GM19463 (cell line): ENCODE data around the gene GMCL1.

ENCODE experiments used
- ATAC-seq: cut with Tn5 transposase; IDR thresholded peaks from one replicate; pipeline ENCODE4 v1.9.1; 2021; ENCODE audit warnings: mild to moderate bottlenecking, moderate library complexity; ENCODE audit not compliant: unreplicated experiment

The GMCL1 gene

DNA sequence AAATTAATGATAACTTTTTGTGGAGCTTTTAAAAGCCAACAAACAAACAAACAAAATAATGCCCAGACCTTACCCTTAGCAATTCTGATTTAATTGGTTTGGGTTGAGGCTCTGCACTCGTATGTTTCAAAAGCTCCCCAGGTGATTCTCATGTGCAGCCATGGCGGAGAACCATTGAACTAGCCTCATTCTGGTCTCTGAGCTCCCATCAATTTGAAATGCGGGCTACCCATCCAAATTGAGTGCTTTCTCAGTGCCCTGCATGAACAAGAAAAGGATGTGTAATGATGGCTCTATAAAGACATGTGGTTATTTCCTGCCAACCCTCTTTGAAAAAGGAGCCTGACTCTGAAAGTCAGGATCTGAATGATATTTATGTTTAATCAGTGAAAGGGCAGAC, 93.7 kb downstream of the GMCL1 start:
- no peak for ATAC-seq

GRCh38 chr2:69926849-69927515, 97.5 kb downstream of the GMCL1 start:
- no peak for ATAC-seq
